GM21381 (cell line): ENCODE results near the gene MAP3K7.
A peak's percentile ranks its signal among the peaks of the same experiment; 100 is the strongest.

Source experiments
- ATAC-seq: cut with Tn5 transposase; IDR thresholded peaks from one replicate; pipeline ENCODE4 v1.9.1; 2021; ENCODE audit warnings: mild to moderate bottlenecking, moderate library complexity; ENCODE audit not compliant: unreplicated experiment

The MAP3K7 gene

DNA sequence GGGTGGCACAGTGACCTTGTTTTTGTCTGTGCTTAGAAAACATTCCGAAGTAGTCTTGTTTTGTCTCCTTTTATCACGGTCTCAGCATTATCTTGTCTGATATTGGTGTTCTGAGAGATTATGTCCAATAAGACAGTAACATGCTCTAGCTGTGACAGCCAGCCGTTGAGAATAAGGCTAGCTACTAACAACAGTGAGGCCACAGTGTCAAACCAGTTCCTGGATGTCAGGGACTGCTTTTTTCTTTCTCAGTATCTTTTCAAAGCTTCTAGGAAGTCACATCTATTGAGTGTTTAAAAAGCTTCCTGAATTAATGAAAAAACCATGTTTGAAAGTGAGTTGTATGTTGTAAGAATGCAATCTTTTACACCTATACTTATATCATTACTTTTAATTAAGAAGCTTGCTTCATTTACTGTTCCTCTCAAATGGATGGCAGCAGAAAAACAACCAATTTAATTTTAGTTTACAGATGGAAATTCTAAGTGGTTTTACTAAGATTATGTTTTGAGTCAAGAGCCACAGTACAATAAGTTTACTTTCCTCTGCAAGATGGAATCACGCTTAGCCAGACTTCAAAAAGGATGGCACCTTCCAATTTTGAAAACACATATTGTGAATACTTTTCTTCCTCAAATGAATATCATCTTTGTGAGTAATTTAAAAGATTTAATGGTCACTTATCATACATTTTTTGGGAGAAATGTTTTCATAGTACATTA, 53.1 kb downstream of the MAP3K7 start:
- no peak for ATAC-seq

DNA sequence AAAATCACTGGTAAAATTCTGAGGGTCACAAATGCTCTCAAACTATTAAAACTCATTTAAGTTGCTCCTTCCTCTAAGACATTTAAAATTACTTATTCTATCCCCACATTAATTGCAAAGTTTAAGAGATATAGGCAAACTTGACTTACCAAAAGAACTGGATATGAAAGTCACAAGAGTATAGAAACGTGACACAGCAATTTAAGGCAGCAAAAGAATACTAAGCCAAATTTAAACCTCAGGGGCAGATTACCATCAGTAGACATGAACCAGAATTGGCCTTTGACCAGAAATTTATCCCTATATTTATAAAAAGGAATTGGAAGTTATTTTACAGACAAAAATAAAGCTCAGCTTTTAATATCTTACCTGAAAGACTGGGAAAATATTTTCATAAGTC, 56.0 kb downstream of the MAP3K7 start:
- ATAC-seq, result no peak

- ATAC-seq, result no peak
These were observed 61.5 kb downstream of the MAP3K7 start for GRCh38 chr6:90525421-90525820.

DNA sequence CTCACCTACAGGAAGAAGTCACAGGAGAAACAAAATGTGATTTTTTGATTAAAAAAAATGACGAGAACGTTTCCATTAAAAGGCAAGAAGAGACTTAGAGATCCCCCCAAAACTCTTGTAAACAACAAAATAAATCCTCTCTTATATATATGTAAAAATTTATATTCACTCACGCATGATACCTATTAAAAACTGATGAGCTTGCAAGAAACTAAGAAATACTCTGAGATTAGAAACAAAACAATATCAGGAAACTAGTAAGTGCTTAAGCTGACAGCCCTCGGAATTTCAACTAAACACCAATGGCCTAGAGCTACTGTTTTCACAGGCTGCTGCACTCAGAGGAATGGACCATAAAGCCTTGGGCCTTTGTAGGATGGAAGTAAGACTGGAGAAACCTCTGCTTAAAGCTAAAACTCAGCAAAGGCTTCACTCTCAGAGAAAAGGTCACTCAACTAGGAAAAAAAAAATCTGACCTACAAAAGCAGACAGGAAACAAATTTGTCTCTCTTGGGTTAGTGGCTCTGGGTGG, 63.0 kb downstream of the MAP3K7 start:
- no peak for ATAC-seq

DNA sequence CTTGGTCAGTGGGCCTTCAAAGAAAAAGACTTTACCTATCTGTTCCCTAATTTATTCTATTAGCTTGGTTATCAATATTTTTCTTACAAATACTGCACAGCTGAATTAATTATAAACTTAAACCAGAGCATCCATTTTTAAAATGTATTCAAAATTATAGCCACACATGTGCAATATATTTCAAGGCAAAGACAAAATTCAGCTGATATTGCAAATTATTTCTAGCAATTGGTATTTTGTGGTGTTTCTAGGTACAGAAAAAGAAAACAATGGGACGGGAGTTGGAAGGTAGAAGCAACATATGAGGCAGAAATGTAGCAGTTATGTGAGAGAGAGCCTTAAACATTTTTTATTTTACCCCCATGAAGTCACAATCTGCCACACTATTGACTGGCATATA, 64.9 kb downstream of the MAP3K7 start:
- ATAC-seq, result no peak

DNA sequence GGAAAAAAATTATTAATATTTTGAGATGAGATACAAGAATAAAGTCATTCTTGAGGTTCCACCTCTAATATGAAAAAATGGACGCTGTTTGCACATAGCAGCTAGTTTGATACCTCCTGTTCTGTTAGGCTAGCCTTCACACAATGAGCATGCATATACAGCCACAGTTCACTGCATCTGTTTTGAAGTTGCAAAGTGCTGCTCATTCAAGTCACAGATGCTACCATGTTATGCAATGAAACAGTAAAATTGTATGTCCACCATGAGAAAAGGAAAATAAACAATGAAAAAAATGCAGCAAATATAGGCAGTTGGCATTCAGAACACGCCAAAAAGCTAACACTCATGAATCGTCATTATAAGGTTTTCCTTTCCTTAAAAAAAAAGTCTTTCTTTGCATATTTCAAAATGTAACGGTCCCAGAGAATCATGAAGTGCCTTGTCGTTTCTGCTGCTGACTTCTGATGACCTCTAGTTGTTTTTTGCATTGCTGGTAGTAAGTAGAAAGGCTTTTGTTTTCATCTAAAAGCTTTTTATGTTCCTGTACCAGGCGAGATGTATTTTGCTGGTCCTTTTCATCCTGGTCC, 70.7 kb downstream of the MAP3K7 start:
- no peak for ATAC-seq

DNA sequence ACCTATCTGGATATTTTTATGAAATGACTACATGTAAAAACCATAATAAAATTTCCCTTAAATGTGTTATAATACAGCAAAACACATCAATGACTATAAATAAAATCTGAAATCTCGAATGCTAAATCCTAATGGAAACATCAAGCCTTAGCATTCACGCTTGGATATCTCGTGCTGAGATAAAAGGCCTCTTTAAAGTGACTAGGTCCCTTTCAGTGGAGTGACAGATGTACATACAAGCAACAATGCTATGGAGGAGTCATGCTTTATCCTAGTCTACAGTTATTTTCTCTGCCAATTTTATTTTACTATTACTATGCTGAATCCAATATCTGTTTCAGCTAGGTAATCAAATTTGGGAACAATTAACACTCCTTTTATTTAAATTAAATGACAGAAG, 72.4 kb downstream of the MAP3K7 start:
- no peak for ATAC-seq

DNA sequence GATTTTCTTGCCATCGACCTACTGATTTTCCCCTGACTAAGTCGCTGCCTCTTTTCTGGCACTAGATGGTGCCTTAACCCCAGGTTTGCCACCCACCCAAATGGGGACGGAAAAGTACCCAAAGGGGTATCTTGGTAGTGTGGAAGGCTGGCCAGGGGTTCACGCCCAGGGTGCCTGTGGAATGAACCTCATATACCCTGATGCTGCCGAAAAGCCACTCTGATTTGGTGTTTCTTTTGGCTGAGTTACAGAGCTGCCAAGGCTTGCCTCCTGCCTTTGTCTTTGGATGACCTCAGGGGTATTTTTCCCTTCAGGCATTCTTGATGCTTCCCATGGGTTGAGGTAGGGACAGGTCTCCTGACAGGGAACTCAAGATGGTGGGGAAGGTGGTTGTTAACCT, 78.1 kb downstream of the MAP3K7 start:
- ATAC-seq, result no peak

DNA sequence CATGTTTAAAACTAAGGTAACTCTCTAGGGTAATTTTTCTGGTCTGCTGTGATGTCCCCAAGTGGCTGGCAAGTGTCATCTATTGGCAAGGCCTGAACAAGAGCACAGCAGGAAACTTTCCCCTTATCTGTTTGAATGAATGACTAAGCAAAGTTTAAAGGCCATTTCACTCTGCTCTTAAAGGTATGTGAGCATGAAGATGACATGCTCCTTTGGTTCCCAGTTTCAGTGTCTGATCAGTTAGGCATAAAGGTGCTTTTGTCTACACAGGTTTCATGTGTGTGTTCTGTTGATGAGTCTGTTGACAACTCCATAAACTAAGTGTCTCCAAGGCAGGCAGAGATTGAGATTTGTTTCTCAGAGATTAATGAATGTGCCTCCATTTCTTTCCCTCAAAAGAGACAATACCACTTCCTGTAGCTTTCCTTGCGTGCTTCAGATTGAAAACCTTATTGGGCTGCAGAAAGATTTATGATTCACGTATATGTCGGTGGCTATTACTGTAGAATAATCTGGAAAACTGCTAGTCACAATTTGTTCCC, 83.9 kb downstream of the MAP3K7 start:
- ATAC-seq, result peak; percentile 61

DNA sequence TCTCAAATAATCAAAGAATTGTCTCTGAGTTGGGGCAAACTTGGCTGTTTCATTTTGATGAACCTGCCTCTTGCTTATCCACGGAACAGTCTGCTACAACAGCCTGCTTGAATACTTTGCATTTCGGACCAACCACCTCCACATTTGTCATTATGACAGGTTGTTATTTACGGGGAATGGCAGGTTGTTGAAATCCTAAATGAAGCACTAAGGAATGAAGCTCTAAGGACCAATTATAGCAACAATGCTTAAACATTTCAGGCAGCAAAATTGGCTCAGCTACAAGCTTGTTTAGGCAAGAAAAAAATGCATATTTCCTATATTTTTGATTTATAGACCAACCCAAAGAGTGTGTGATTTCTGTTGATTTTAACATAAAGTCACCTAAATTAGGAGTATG, 84.5 kb downstream of the MAP3K7 start:
- no peak for ATAC-seq

- ATAC-seq, result no peak
These were observed 86.4 kb downstream of the MAP3K7 start for GRCh38 chr6:90500458-90500857.

DNA sequence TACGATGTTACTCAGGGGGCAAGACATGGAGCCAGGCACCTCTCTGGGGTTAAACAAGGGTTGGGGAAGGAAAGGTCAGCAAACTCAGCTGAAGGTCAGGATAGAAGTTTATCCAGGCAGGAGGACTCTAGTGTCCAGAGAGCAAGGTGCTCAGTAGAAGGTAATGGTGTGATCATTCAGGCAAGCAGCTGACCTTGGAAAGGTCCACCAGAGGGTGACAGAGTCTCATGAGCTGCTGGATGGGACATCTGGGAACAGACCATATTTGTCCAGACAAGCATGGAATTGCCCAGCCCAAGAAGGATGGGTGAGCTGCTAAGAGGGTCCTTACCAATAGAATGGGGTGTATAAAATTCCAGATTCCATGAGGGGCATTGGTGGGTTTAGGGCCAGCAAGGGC, 89.5 kb downstream of the MAP3K7 start:
- no peak for ATAC-seq

DNA sequence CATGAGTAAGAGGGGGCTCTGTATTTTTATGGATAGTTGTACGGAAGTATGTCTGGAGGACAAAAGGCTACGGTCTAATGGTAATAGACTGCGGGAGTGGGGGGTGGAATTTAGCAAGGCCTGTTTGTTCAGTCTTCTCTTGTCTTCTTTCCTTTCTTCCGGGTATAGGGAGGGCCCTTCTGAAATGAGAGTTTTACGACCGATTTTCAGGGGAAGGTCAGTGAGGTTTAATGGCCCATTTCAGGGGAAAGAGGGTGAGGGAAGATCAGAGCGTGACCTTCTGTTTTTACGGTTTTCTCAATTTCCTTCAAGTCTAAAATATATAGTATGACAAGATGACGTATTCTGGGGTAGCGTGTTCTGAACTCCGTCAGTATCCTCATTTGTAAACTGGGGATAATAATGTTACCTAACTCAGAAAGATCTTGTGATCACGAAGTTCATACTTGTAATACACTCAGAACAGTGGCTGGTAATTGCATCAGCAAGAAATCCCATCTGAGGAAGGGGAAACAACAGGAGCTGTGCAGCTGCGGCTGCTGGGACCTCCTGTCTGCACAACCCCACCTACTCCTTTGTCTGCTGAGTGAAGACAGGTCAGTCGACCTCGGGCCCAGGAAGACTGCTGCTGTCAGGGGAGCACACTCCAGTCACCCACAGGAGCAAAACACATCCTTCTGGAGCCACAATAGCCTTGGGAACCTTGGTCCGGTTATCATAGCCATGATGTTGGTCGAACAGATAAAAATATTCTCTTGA, 90.4 kb downstream of the MAP3K7 start:
- ATAC-seq, result no peak

DNA sequence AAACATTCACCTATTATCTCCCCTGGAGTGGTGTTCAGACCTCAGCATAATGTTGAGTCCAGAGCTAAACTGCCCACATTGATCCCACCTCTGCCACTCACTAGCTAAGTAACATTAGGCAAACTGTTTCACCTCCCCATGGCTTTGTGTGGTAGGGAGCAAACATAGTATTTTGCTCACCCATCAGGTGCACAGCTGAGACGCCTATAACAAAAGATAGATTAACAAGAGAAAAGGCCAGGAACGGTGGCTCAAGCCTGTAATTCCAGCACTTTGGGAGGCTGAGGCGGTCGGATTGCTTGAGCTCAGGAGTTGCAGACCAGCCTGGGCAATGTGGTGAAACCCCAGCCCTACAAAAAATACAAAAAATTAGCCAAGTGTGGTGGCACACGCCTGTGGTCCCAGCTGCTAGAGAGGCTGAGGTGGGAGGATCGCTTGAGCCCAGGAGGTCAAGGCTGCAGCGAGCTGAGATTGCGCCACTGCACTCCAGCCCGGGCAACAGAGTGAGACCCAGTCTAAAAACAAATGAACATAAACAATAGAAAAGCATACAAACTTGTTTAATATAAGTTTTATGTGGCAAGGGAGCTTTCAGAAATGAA, 91.6 kb downstream of the MAP3K7 start:
- no peak for ATAC-seq

DNA sequence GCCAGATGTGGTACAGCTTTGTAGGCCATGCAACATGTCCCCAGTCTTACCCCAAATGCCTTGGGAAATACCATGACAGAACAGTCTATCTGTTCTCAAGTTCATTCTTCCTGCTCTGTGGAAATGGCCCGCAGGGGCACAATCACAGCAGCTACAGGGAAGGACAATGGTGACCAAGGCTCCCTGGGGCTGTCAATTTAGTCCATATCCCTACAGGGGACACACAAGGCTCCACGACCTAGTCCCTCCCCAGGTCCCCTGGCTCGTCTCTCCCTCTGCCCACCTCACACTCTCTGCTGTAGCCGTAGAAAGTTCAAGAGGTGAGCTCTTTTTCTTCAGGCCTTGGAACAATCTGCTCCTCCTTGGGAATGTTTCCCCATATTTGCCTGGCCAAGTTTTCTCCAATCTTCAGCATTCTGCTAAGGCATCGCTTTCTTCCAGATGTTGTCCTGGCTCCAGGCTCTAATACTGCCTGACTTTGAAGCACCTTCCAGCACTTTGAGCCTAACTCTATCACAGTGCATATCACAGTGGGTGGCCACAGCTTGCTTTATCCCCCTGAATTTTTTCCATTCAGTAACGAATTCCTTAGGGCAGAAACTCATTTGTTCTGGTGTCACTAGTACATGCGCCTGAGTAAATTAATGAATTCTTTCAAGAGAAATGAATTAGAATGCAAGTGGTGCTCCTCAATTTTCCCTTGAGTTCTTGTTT, 92.6 kb downstream of the MAP3K7 start:
- ATAC-seq, result no peak

- no peak for ATAC-seq
These were observed 93.5 kb downstream of the MAP3K7 start for GRCh38 chr6:90493332-90493731.

DNA sequence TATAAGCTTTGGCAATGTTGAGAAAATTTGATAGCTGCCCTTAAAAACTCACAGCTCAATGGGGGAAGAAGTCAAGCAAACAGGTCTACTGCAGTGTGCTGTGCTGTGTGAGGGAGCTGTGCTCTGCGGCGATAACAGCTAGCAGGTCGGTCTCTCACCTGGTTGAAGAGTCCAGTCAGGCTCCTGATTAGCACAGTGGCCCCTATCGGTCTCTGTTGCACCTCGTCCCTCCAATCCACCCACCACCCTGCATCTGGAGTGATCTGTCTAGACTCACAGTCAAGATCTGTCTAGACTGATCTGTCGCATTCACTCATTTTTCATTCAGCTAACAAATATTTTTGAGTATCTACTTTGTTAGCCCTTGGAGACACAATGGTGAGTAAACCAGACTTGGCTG, 94.1 kb downstream of the MAP3K7 start:
- no peak for ATAC-seq

DNA sequence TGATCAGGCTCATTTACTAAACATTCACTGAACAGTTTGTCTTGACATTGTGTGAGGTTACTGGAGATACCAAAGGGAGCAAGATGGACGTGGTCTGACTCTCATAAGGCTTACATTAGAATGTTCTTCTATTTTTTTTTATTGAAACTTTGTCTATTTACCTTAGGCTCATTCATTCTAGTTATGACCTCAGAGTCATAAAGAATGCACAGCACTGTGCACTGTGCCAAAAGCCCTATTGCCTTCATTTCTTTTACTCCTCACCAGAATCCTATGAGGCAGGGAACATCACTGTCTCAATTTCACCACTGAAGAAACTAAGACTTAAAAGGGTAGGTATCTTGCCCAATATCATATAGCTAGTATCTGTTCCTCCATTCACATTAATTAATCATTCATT, 94.5 kb downstream of the MAP3K7 start:
- no peak for ATAC-seq

DNA sequence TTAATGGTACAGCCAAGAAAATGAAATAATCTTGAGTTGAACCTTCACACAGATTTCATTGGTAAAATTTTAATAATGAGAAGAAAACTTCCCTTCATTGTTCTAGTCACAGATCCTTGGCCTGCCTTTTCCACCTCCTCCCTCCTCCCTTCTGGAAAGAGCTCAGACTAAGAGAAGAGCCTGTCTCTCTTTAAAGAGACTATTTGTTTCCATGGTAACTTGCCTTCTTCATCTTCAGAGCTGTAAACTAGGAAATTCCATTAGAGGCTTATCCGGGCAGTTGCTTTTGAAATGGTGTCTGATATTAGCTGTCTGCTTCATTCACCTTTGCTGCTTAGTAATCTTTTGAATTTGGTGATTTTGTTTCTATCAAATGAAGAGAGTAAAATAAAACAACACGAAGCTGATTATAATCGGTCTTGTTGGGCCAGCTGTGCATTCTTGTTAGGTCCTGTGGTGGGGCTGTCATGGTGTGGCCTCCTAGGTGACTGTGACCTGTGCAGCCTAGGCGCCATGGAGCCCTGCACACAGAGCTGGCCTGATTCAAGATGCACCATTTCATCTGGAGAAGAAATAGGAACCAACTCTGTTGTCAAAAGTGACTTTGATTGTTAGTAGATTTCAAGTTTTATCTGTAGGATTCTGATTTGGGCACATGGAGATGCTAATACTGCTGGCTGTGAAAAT, 96.7 kb downstream of the MAP3K7 start:
- no peak for ATAC-seq

GRCh38 chr6:90488816-90489215, 98.1 kb downstream of the MAP3K7 start:
- no peak for ATAC-seq
